Measurements from ENCODE around the gene ADAMTS15.

DNA sequence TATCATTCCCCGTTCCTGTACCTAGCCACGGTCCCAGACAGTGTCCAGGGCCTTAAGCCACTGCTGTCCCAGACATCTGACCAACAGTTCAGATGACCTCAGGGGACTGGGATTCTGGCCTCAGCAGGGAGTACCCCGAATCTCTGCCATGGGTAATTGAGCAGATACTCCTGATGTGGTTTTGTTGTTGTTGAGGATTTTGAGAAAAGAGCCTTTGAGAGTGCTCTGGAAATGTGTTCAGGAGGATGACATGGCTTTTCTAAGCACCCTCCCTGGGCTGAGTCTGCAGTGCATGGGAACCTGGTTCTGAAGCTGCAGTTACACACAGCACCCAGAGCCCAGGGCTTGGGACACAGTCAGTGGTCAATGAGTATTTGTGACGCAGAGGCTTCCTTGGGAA is 30.4 kb downstream of the ADAMTS15 start:
- TF ChIP-seq, protein P1, sequence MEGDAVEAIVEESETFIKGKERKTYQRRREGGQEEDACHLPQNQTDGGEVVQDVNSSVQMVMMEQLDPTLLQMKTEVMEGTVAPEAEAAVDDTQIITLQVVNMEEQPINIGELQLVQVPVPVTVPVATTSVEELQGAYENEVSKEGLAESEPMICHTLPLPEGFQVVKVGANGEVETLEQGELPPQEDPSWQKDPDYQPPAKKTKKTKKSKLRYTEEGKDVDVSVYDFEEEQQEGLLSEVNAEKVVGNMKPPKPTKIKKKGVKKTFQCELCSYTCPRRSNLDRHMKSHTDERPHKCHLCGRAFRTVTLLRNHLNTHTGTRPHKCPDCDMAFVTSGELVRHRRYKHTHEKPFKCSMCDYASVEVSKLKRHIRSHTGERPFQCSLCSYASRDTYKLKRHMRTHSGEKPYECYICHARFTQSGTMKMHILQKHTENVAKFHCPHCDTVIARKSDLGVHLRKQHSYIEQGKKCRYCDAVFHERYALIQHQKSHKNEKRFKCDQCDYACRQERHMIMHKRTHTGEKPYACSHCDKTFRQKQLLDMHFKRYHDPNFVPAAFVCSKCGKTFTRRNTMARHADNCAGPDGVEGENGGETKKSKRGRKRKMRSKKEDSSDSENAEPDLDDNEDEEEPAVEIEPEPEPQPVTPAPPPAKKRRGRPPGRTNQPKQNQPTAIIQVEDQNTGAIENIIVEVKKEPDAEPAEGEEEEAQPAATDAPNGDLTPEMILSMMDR (IDR thresholded peaks at IDR 0.05; ENCODE audit: insufficient read depth, low read depth, low read length), result no peak
- no peak for TF ChIP-seq EZH2 (IDR thresholded peaks at IDR 0.05; ENCODE audit: insufficient read depth, low read length)
